Stromal cell of bone marrow (primary cell): Measurements from ENCODE around the gene TBX3.
A peak's percentile ranks its signal among the peaks of the same experiment; 100 is the strongest.

Experiments used
- DNase-seq: peaks from one replicate; pipeline ENCODE4 v3.0.0-alpha.2; 2012; ENCODE audit warnings: low read depth

TBX3 gene

GRCh38 chr12:114627393-114627792 lies 56.6 kb downstream of the TBX3 start:
- DNase-seq = no peak

- peak; percentile 15 for DNase-seq
These were observed 58.6 kb downstream of the TBX3 start for GRCh38 chr12:114625294-114625851.

GRCh38 chr12:114623737-114624136 lies 60.2 kb downstream of the TBX3 start:
- no peak for DNase-seq
